Measurements from ENCODE around the gene PEAK1.
A peak's percentile ranks its signal among the peaks of the same experiment; 100 is the strongest.
"Not testable (repeated sequence)": the region's sequence is repeated elsewhere in the genome, so short reads cannot be mapped to it uniquely, and the experiment has no call there.

PEAK1 gene

GRCh38 chr15:77276096-77276495, 143.8 kb downstream of the PEAK1 start:
- no peak for DNase-seq
- in situ Hi-C loops (cut with MboI; ENCODE audit: low pct_unique_long_range_greater_than_20kb, low sequenced_read_pairs), result no loop called here

GRCh38 chr15:77273136-77273535, 146.8 kb downstream of the PEAK1 start:
- in situ Hi-C loops (cut with MboI; ENCODE audit: low pct_unique_long_range_greater_than_20kb, low sequenced_read_pairs), result not testable (repeated sequence)
- peak; percentile 49 for DNase-seq

- in situ Hi-C loops (cut with MboI; ENCODE audit: low pct_unique_long_range_greater_than_20kb, low sequenced_read_pairs), result no loop called here
Measured at GRCh38 chr15:77266708-77267386, 153.1 kb downstream of the PEAK1 start.

GRCh38 chr15:77255385-77255784, 164.5 kb downstream of the PEAK1 start:
- in situ Hi-C loops (cut with MboI; ENCODE audit: low pct_unique_long_range_greater_than_20kb, low sequenced_read_pairs), result no loop called here
- DNase-seq, result no peak

More at GRCh38 chr15:77266708-77267386, 153.1 kb downstream of the PEAK1 start:
- no peak for DNase-seq

GRCh38 chr15:77251662-77252061, 168.2 kb downstream of the PEAK1 start:
- in situ Hi-C loops (cut with MboI; ENCODE audit: low pct_unique_long_range_greater_than_20kb, low sequenced_read_pairs), result no loop called here
- DNase-seq, result peak; percentile 24

- no peak for DNase-seq
- in situ Hi-C loops (cut with MboI; ENCODE audit: low pct_unique_long_range_greater_than_20kb, low sequenced_read_pairs), result no loop called here
Measured at GRCh38 chr15:77247116-77247515, 172.8 kb downstream of the PEAK1 start.

GRCh38 chr15:77243716-77244401, 176.0 kb downstream of the PEAK1 start:
- in situ Hi-C loops (cut with MboI; ENCODE audit: low pct_unique_long_range_greater_than_20kb, low sequenced_read_pairs), result no loop called here
- DNase-seq, result no peak

GRCh38 chr15:77243135-77243534, 176.8 kb downstream of the PEAK1 start:
- no peak for DNase-seq

GRCh38 chr15:77239882-77240608, 179.9 kb downstream of the PEAK1 start:
- in situ Hi-C loops (cut with MboI; ENCODE audit: low pct_unique_long_range_greater_than_20kb, low sequenced_read_pairs), result no loop called here
- DNase-seq, result no peak

More at GRCh38 chr15:77243135-77243534, 176.8 kb downstream of the PEAK1 start:
- in situ Hi-C loops (cut with MboI; ENCODE audit: low pct_unique_long_range_greater_than_20kb, low sequenced_read_pairs), result no loop called here

- in situ Hi-C loops (cut with MboI; ENCODE audit: low pct_unique_long_range_greater_than_20kb, low sequenced_read_pairs), result no loop called here
- DNase-seq, result no peak
Measured at GRCh38 chr15:77235566-77235965, 184.3 kb downstream of the PEAK1 start.

- in situ Hi-C loops (cut with MboI; ENCODE audit: low pct_unique_long_range_greater_than_20kb, low sequenced_read_pairs), result no loop called here
- peak; percentile 64 for DNase-seq
Measured at GRCh38 chr15:77228828-77229227, 191.1 kb downstream of the PEAK1 start.

- in situ Hi-C loops (cut with MboI; ENCODE audit: low pct_unique_long_range_greater_than_20kb, low sequenced_read_pairs), result no loop called here
- no peak for DNase-seq
Measured at GRCh38 chr15:77226652-77227051, 193.3 kb downstream of the PEAK1 start.

- in situ Hi-C loops (cut with MboI; ENCODE audit: low pct_unique_long_range_greater_than_20kb, low sequenced_read_pairs), result no loop called here
- no peak for DNase-seq
Measured at GRCh38 chr15:77225646-77226045, 194.3 kb downstream of the PEAK1 start.

GRCh38 chr15:77225088-77225487, 194.8 kb downstream of the PEAK1 start:
- DNase-seq, result no peak
- in situ Hi-C loops (cut with MboI; ENCODE audit: low pct_unique_long_range_greater_than_20kb, low sequenced_read_pairs), result no loop called here

GRCh38 chr15:77224352-77224751, 195.6 kb downstream of the PEAK1 start:
- in situ Hi-C loops (cut with MboI; ENCODE audit: low pct_unique_long_range_greater_than_20kb, low sequenced_read_pairs), result no loop called here
- peak; percentile 40 for DNase-seq

GRCh38 chr15:77221708-77222107, 198.2 kb downstream of the PEAK1 start:
- no peak for DNase-seq
- in situ Hi-C loops (cut with MboI; ENCODE audit: low pct_unique_long_range_greater_than_20kb, low sequenced_read_pairs), result no loop called here

- in situ Hi-C loops (cut with MboI; ENCODE audit: low pct_unique_long_range_greater_than_20kb, low sequenced_read_pairs), result no loop called here
- DNase-seq, result no peak
Measured at GRCh38 chr15:77221174-77221573, 198.7 kb downstream of the PEAK1 start.

GRCh38 chr15:77219841-77220240, 200.1 kb downstream of the PEAK1 start:
- no peak for DNase-seq
- in situ Hi-C loops (cut with MboI; ENCODE audit: low pct_unique_long_range_greater_than_20kb, low sequenced_read_pairs), result no loop called here

GRCh38 chr15:77209221-77209620, 210.7 kb downstream of the PEAK1 start:
- in situ Hi-C loops (cut with MboI; ENCODE audit: low pct_unique_long_range_greater_than_20kb, low sequenced_read_pairs), result no loop called here
- DNase-seq, result no peak

- in situ Hi-C loops (cut with MboI; ENCODE audit: low pct_unique_long_range_greater_than_20kb, low sequenced_read_pairs), result no loop called here
Measured at GRCh38 chr15:77208241-77208640, 211.7 kb downstream of the PEAK1 start.

More at GRCh38 chr15:77208241-77208640, 211.7 kb downstream of the PEAK1 start:
- peak; percentile 14 for DNase-seq
